Measurements from ENCODE around the gene CFHR2.
"Not testable (repeated sequence)": the region's sequence is repeated elsewhere in the genome, so short reads cannot be mapped to it uniquely, and the experiment has no call there.

Gene CFHR2

GRCh38 chr1:196943568-196943967 lies at the start of gene CFHR2:
CFHR2 (plus strand) TSS chr1:196943738; CDS start chr1:196943881, 143 bp downstream.
- not testable (repeated sequence) for H3K4me1 ChIP-seq (ENCODE audit: control insufficient read depth, insufficient read depth, low read length); H3K27me3 ChIP-seq (ENCODE audit: control insufficient read depth, insufficient read depth, low read length); H3K9ac ChIP-seq (ENCODE audit: low read length); H3K27ac ChIP-seq (ENCODE audit: low read depth, low read length); H3K36me3 ChIP-seq (ENCODE audit: control insufficient read depth, insufficient read depth, low read length); H3K4me3 ChIP-seq (ENCODE audit: low read depth, low read length); H3K9me3 ChIP-seq (ENCODE audit: control insufficient read depth, insufficient read depth, low read depth, low read length)

DNA sequence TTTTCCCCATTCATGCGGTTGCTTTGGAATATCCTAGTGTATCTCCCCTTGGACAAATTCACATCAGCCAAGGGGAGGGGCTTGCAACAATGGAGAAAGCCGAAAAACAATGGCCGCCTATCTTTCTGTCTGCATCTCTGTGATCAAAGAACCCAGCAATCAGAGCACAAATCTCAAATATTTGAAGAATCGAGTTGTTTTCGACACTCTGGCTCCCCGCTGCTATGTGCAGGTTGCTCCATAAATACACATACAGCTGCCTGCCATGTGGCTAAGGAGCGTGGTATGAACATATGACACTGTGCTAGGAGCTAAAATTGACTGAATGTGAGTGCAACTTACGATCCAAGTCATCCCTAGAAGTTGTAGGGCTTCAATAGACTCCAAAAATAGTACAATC lies 47.2 kb upstream of the CFHR2 start:
- Histone ChIP-seq H3K36me3 (ENCODE audit: control insufficient read depth, insufficient read depth, low read length) (no peaks in the 10 kb centered on the region), H3K27ac (ENCODE audit: low read depth, low read length) (no peak overlapping the region), H3K9me3 (ENCODE audit: control insufficient read depth, insufficient read depth, low read depth, low read length) (no peaks in the 10 kb centered on the region), H3K4me1 (ENCODE audit: control insufficient read depth, insufficient read depth, low read length) (no peaks in the 10 kb centered on the region), H3K4me3 (ENCODE audit: low read depth, low read length) (no peak overlapping the region), H3K27me3 (ENCODE audit: control insufficient read depth, insufficient read depth, low read length) (no peaks in the 10 kb centered on the region), H3K9ac (ENCODE audit: low read length) (no peak overlapping the region)

GRCh38 chr1:196897158-196897828 lies 46.2 kb upstream of the CFHR2 start:
- Histone ChIP-seq H3K9me3 (ENCODE audit: control insufficient read depth, insufficient read depth, low read depth, low read length) (no peaks in the 10 kb centered on the region), H3K27me3 (ENCODE audit: control insufficient read depth, insufficient read depth, low read length) (no peaks in the 10 kb centered on the region), H3K36me3 (ENCODE audit: control insufficient read depth, insufficient read depth, low read length) (no peaks in the 10 kb centered on the region), H3K4me3 (ENCODE audit: low read depth, low read length) (peak overlapping the region; percentile 23; the same call in 1 of the 2 replicates), H3K27ac (ENCODE audit: low read depth, low read length) (no peak overlapping the region), H3K9ac (ENCODE audit: low read length) (no peak overlapping the region), H3K4me1 (ENCODE audit: control insufficient read depth, insufficient read depth, low read length) (no peaks in the 10 kb centered on the region)

DNA sequence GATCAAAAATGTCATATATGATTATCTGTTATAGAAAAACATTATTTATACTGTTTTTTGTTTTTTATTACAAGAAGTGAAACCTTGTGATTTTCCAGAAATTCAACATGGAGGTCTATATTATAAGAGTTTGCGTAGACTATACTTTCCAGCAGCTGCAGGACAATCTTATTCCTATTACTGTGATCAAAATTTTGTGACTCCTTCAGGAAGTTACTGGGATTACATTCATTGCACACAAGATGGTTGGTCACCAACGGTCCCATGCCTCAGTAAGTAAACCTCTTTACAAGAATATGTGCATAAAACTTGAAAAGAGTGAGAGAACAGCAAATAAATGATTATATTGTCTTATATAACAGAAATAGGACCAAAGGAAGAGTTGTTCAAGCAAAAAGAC lies 41.2 kb upstream of the CFHR2 start:
- H3K9me3 ChIP-seq (ENCODE audit: control insufficient read depth, insufficient read depth, low read depth, low read length), result no peaks in the 10 kb centered on the region
- no peaks in the 10 kb centered on the region for H3K36me3 ChIP-seq (ENCODE audit: control insufficient read depth, insufficient read depth, low read length)
- H3K27ac ChIP-seq (ENCODE audit: low read depth, low read length), result no peak overlapping the region
- H3K9ac ChIP-seq (ENCODE audit: low read length), result no peak overlapping the region
- H3K4me1 ChIP-seq (ENCODE audit: control insufficient read depth, insufficient read depth, low read length), result peaks cover 5% of the 10 kb centered on the region; the same call in 1 of the 2 replicates
- H3K4me3 ChIP-seq (ENCODE audit: low read depth, low read length), result no peak overlapping the region
- no peaks in the 10 kb centered on the region for H3K27me3 ChIP-seq (ENCODE audit: control insufficient read depth, insufficient read depth, low read length)

DNA sequence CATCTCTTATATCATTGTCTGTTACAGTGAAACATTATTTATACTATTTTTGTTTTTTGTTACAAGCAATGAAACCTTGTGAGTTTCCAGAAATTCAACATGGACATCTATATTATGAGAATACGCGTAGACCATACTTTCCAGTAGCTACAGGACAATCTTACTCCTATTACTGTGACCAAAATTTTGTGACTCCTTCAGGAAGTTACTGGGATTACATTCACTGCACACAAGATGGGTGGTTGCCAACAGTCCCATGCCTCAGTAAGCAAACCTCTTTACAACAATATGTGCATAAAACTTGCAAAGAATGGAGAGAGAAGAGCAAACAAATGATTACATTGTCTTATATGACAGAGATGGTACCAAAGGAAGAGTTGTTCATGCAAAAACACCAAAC lies 33.3 kb upstream of the CFHR2 start:
- Histone ChIP-seq H3K4me3 (ENCODE audit: low read depth, low read length) (no peak overlapping the region), H3K27me3 (ENCODE audit: control insufficient read depth, insufficient read depth, low read length) (no peaks in the 10 kb centered on the region), H3K9ac (ENCODE audit: low read length) (no peak overlapping the region)

GRCh38 chr1:196912283-196912682 lies 31.3 kb upstream of the CFHR2 start:
- not testable (repeated sequence) for H3K9me3 ChIP-seq (ENCODE audit: control insufficient read depth, insufficient read depth, low read depth, low read length); H3K4me3 ChIP-seq (ENCODE audit: low read depth, low read length); H3K9ac ChIP-seq (ENCODE audit: low read length); H3K36me3 ChIP-seq (ENCODE audit: control insufficient read depth, insufficient read depth, low read length); H3K27ac ChIP-seq (ENCODE audit: low read depth, low read length); H3K4me1 ChIP-seq (ENCODE audit: control insufficient read depth, insufficient read depth, low read length); H3K27me3 ChIP-seq (ENCODE audit: control insufficient read depth, insufficient read depth, low read length)

More for the DNA sequence above, 33.3 kb upstream of the CFHR2 start:
- Histone ChIP-seq H3K9me3 (ENCODE audit: control insufficient read depth, insufficient read depth, low read depth, low read length) (no peaks in the 10 kb centered on the region), H3K27ac (ENCODE audit: low read depth, low read length) (no peak overlapping the region), H3K36me3 (ENCODE audit: control insufficient read depth, insufficient read depth, low read length) (no peaks in the 10 kb centered on the region), H3K4me1 (ENCODE audit: control insufficient read depth, insufficient read depth, low read length) (peaks cover 3% of the 10 kb centered on the region; the same call in 1 of the 2 replicates)

- H3K4me3 ChIP-seq (ENCODE audit: low read depth, low read length); H3K36me3 ChIP-seq (ENCODE audit: control insufficient read depth, insufficient read depth, low read length); H3K9ac ChIP-seq (ENCODE audit: low read length); H3K27ac ChIP-seq (ENCODE audit: low read depth, low read length); H3K9me3 ChIP-seq (ENCODE audit: control insufficient read depth, insufficient read depth, low read depth, low read length); H3K27me3 ChIP-seq (ENCODE audit: control insufficient read depth, insufficient read depth, low read length); H3K4me1 ChIP-seq (ENCODE audit: control insufficient read depth, insufficient read depth, low read length): not testable (repeated sequence)
Observed at GRCh38 chr1:196926839-196927238, 16.7 kb upstream of the CFHR2 start.

- not testable (repeated sequence) for H3K4me3 ChIP-seq (ENCODE audit: low read depth, low read length); H3K4me1 ChIP-seq (ENCODE audit: control insufficient read depth, insufficient read depth, low read length); H3K36me3 ChIP-seq (ENCODE audit: control insufficient read depth, insufficient read depth, low read length); H3K27me3 ChIP-seq (ENCODE audit: control insufficient read depth, insufficient read depth, low read length); H3K9me3 ChIP-seq (ENCODE audit: control insufficient read depth, insufficient read depth, low read depth, low read length); H3K9ac ChIP-seq (ENCODE audit: low read length); H3K27ac ChIP-seq (ENCODE audit: low read depth, low read length)
Observed at GRCh38 chr1:196932853-196933252, 10.7 kb upstream of the CFHR2 start.

DNA sequence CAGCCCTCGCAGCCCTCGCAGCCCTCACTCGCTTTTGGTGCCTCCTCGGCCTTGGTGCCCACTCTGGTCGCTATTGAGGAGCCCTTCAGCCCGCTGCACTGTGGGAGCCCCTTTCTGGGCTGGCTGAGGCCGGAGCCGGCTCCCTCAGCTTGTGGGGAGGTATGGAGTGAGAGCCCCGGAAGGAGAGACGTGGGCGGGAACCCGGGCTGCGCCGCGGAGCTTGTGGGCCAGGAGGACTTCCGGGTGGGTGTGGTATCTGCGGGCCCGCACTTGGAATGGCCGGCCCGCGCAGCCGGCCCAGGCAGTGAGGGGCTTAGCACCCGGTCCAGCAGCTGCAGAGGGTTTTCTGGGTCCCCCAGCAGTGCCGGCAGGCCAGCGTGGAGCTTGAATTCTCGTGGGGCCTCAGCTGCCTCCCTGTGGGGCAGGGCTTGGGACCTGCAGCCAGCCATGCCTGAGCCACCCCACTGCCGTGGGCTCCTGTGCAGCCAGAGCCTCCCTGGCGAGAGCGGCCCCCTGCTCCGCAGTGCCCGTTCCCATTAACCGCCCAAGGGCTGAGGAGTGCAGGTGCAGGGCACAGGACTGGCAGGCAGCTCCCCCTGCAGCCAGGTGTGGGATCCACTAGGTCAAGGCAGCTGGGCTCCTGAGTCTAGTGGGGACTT lies 9.9 kb upstream of the CFHR2 start:
- H3K4me3 ChIP-seq (ENCODE audit: low read depth, low read length), result no peak overlapping the region
- no peak overlapping the region for H3K9ac ChIP-seq (ENCODE audit: low read length)
- no peaks in the 10 kb centered on the region for H3K36me3 ChIP-seq (ENCODE audit: control insufficient read depth, insufficient read depth, low read length)
- no peaks in the 10 kb centered on the region for H3K27me3 ChIP-seq (ENCODE audit: control insufficient read depth, insufficient read depth, low read length)
- H3K4me1 ChIP-seq (ENCODE audit: control insufficient read depth, insufficient read depth, low read length), result no peaks in the 10 kb centered on the region
- H3K9me3 ChIP-seq (ENCODE audit: control insufficient read depth, insufficient read depth, low read depth, low read length), result no peaks in the 10 kb centered on the region
- H3K27ac ChIP-seq (ENCODE audit: low read depth, low read length), result no peak overlapping the region

- not testable (repeated sequence) for H3K27me3 ChIP-seq (ENCODE audit: control insufficient read depth, insufficient read depth, low read length); H3K4me3 ChIP-seq (ENCODE audit: low read depth, low read length); H3K36me3 ChIP-seq (ENCODE audit: control insufficient read depth, insufficient read depth, low read length); H3K9ac ChIP-seq (ENCODE audit: low read length); H3K9me3 ChIP-seq (ENCODE audit: control insufficient read depth, insufficient read depth, low read depth, low read length); H3K4me1 ChIP-seq (ENCODE audit: control insufficient read depth, insufficient read depth, low read length); H3K27ac ChIP-seq (ENCODE audit: low read depth, low read length)
Observed at GRCh38 chr1:196941474-196941873, 2.1 kb upstream of the CFHR2 start.

DNA sequence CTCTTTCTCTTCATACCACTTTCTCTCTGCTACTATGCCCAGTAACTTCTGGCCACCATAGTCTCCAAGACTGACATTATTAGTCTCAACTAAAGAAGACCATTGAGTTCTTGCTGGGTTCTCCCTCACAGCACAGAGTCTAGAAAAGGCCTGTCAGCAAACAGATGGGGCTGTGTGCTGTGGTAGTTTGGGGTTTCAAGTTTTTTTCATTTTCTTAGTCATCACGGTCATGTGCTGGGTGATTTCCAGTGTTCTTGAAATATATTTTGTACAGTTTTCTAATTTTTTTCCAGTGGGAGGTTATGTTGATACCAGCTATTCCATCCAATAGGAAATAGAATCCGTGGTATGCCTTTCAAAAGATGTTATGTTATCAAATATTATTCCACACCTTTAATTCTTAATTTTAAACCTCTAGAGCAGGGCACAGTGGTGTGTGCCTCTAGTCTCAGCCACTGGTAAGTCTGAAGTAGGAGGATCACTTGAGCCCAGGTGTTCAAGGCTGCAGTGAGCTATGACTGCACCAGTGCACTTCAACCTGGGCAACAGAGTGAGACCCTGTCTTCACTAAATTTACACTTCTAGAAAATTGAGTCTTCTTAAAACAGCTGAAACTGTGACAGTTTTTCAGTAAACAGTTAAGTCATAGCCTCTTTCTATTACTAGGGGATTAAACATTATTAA lies 8.3 kb downstream of the CFHR2 start:
- no peak overlapping the region for H3K27ac ChIP-seq (ENCODE audit: low read depth, low read length)

More for the DNA sequence above, 8.3 kb downstream of the CFHR2 start:
- H3K9ac ChIP-seq (ENCODE audit: low read length), result no peak overlapping the region
- no peaks in the 10 kb centered on the region for H3K36me3 ChIP-seq (ENCODE audit: control insufficient read depth, insufficient read depth, low read length)
- H3K9me3 ChIP-seq (ENCODE audit: control insufficient read depth, insufficient read depth, low read depth, low read length), result no peaks in the 10 kb centered on the region
- no peak overlapping the region for H3K4me3 ChIP-seq (ENCODE audit: low read depth, low read length)
- H3K27me3 ChIP-seq (ENCODE audit: control insufficient read depth, insufficient read depth, low read length), result no peaks in the 10 kb centered on the region
- H3K4me1 ChIP-seq (ENCODE audit: control insufficient read depth, insufficient read depth, low read length), result no peaks in the 10 kb centered on the region
